Omental fat pad (tissue), 4 donors: Measurements from ENCODE around the gene TRAK1. TPM values are rescaled to one million over a fixed set of nuclear protein-coding genes. Genes with fewer than 3 reads are reported as not detected.

Experiments
- ATAC-seq: fragments of 150-250 bp; one replicate; pipeline ENCODE4 v1.9.1; 2016; ENCODE audit warnings: mild to moderate bottlenecking, moderate library complexity; ENCODE audit not compliant: low FRiP score
- DNase-seq: peaks from one replicate; pipeline ENCODE4 v3.0.0-alpha.2; 2019; ENCODE audit warnings: low spot score
- CTCF ChIP-seq, 3 donors: fragments of 450-650 bp; IDR thresholded peaks; one replicate each; pipeline ENCODE4 v1.5.1; 2016 to 2017; ENCODE audit warnings: antibody characterized with exemption in 3 of 3, mild to moderate bottlenecking in 3 of 3, moderate library complexity in 2 of 3
- total RNA-seq, 4 donors: library from RNA; depleted of rRNA; stranded (reverse); fragments of >200 nt; gene quantifications; one replicate each; pipeline ENCODE4 v1.1.0, GENCODE V29; 2016

TRAK1 gene
- total RNA-seq, 4 donors from 2014 or later: 21.4 to 42.9 (median 37.0) TPM

- ATAC-seq (no peak), DNase-seq (no peak)
- TF ChIP-seq CTCF (IDR thresholded peaks at IDR 0.05): no peak
Observed at GRCh38 chr3:42195879-42196330, 104.7 kb downstream of the TRAK1 start.

- ATAC-seq: no peak
- TF ChIP-seq CTCF (IDR thresholded peaks at IDR 0.05): no peak
- no peak for DNase-seq
Observed at GRCh38 chr3:42198709-42199108, 107.6 kb downstream of the TRAK1 start.

- ATAC-seq: no peak
- DNase-seq: no peak
- TF ChIP-seq CTCF (IDR thresholded peaks at IDR 0.05): no peak
Observed at GRCh38 chr3:42202217-42202865, 111.2 kb downstream of the TRAK1 start.

GRCh38 chr3:42204867-42205599, 113.9 kb downstream of the TRAK1 start:
- TF ChIP-seq CTCF (IDR thresholded peaks at IDR 0.05): no peak
- DNase-seq (no peak), ATAC-seq (no peak)

GRCh38 chr3:42205800-42206514, 114.8 kb downstream of the TRAK1 start:
- no peak for ATAC-seq
- DNase-seq: no peak
- TF ChIP-seq CTCF (IDR thresholded peaks at IDR 0.05): no peak

GRCh38 chr3:42209917-42210316, 118.8 kb downstream of the TRAK1 start:
- ATAC-seq (no peak), DNase-seq (no peak)
- no peak for TF ChIP-seq CTCF (IDR thresholded peaks at IDR 0.05)
